Endodermal cell (in vitro differentiated cells): ENCODE data around the gene DIP2B. TPM values are rescaled to one million over a fixed set of nuclear protein-coding genes. Genes with fewer than 3 reads are reported as not detected.
"Not testable (repeated sequence)": the region's sequence is repeated elsewhere in the genome, so short reads cannot be mapped to it uniquely, and the experiment has no call there.

Source experiments
- DNase-seq: peaks from one replicate; pipeline ENCODE4 v3.0.0-alpha.2; 2017
- H3K27ac ChIP-seq: 2 replicates; pipeline ENCODE4 v1.5.1; 2013; ENCODE audit warnings: mild to moderate bottlenecking, low read depth, low read length, moderate library complexity
- H3K27me3 ChIP-seq: 2 replicates; pipeline ENCODE4 v1.6.1; 2013; ENCODE audit warnings: mild to moderate bottlenecking, low read length, moderate library complexity; ENCODE audit not compliant: insufficient read depth, control insufficient read depth, poor library complexity, severe bottlenecking
- H3K36me3 ChIP-seq: 2 replicates; pipeline ENCODE4 v1.7.0; 2013; ENCODE audit warnings: mild to moderate bottlenecking, low read length, moderate library complexity; ENCODE audit not compliant: control insufficient read depth, insufficient read depth
- H3K4me1 ChIP-seq: one replicate; pipeline ENCODE4 v1.7.0; 2013; ENCODE audit warnings: low read length; ENCODE audit not compliant: control insufficient read depth, insufficient read depth
- H3K4me3 ChIP-seq: 2 replicates; pipeline ENCODE4 v1.5.1; 2013; ENCODE audit warnings: mild to moderate bottlenecking, low read length, moderate library complexity
- H3K9ac ChIP-seq: 2 replicates; pipeline ENCODE4 v1.6.1; 2013; ENCODE audit warnings: mild to moderate bottlenecking, low read length, moderate library complexity; ENCODE audit not compliant: poor library complexity, severe bottlenecking; ENCODE audit errors: extremely low read depth
- H3K9me3 ChIP-seq: 2 replicates; pipeline ENCODE4 v1.6.1; 2013; ENCODE audit warnings: mild to moderate bottlenecking, low read length, moderate library complexity; ENCODE audit not compliant: control insufficient read depth
- H3K27ac Mint-ChIP-seq: 2 replicates; pipeline ENCODE4 v1.8.0; 2020; ENCODE audit warnings: mixed read lengths
- H3K27me3 Mint-ChIP-seq: 2 replicates; pipeline ENCODE4 v1.8.0; 2021; ENCODE audit warnings: mild to moderate bottlenecking, mixed read lengths; ENCODE audit not compliant: insufficient read depth
- H3K36me3 Mint-ChIP-seq: 2 replicates; pipeline ENCODE4 v1.8.0; 2020; ENCODE audit warnings: low read depth, mixed read lengths
- H3K4me1 Mint-ChIP-seq: 2 replicates; pipeline ENCODE4 v1.8.0; 2020; ENCODE audit warnings: mixed read lengths
- H3K4me3 Mint-ChIP-seq: 2 replicates; pipeline ENCODE4 v1.8.0; 2020; ENCODE audit warnings: mild to moderate bottlenecking, moderate library complexity, mixed read lengths
- H3K9me3 Mint-ChIP-seq: 2 replicates; pipeline ENCODE4 v1.8.0; 2020; ENCODE audit warnings: mild to moderate bottlenecking, mixed read lengths
- WGBS, 2 experiments: methylation state at CpG; one replicate each; pipeline versions ENCODE4 v1.1.5 to v1.1.7; 2013; ENCODE audit warnings: missing lambda C conversion rate in 2 of 2, mixed read lengths in 1 of 2; ENCODE audit not compliant: insufficient coverage in 1 of 2, insufficient read length in 1 of 2; 5-methylcytosine and 5-hydroxymethylcytosine counted together
- total RNA-seq, 2 donors: library from RNA; stranded (reverse); fragmentation: NEBNext Ultra II Directional in 1 of 2; extraction: Animal tissue kit (Norgen Biotek cat#: 25700) in 1 of 2; gene quantifications; 2 replicates in 1 of 2; 3 replicates in 1 of 2; pipeline ENCODE4 v1.2.1, GENCODE V29; 2021
- TF ChIP-seq, protein P1 (sequence below): fragments of 200-600 bp; sonication (generic); conservative IDR thresholded peaks from 2 replicates; pipeline ENCODE4 v1.5.0; 2021; ENCODE audit warnings: antibody characterized with exemption, mild to moderate bottlenecking

The DIP2B gene
- total RNA-seq, 2 donors from 2014 or later, result 20.6 to 21.3 TPM

DNA sequence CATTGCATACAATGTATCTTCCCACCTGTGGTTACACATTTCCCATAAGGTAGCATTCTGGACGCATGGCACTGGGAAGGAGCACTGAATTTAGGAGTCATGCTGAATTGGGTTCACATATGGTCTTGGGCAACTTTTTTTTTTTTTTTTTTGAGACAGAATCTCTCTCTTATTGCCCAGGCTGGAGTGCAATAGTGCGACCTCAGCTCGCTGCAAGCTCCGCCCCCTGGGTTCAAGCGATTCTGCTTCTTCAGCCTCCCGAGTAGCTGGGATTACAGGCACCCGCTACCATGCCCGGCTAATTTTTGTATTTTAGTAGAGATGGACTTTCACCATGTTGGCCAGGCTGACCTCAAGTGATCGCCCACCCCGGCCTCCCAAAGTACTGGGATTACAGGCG is 13.3 kb downstream of the DIP2B start:
- H3K9me3 Mint-ChIP-seq, result no peaks in the 10 kb centered on the region

DNA sequence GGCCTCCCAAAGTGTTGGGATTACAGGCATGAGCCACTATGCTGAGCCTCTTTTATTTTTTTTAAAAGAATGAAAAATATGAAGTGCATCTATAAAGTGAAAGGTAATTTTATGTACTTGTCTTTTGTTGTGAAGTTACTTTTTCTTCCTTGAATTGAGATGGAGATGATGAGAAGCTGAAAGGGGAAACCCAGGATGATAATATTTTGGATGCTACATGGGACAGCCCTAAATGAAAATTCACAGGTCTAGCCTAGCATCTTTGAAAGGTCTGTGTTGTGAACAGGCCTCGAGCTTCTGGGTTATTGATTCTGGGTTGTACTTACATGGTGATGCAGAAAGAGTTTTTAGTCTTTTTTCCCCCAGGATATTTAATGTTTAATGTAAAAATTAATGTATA is 14.6 kb downstream of the DIP2B start:
- WGBS, 2 experiments, result 100% methylated on average over 1 of the region's 1 CpG
- DNase-seq, result no peak
- no peak overlapping the region for H3K4me3 ChIP-seq
- no peaks in the 10 kb centered on the region for H3K27me3 ChIP-seq
- no peaks in the 10 kb centered on the region for H3K9me3 Mint-ChIP-seq
- TF ChIP-seq, protein P1, sequence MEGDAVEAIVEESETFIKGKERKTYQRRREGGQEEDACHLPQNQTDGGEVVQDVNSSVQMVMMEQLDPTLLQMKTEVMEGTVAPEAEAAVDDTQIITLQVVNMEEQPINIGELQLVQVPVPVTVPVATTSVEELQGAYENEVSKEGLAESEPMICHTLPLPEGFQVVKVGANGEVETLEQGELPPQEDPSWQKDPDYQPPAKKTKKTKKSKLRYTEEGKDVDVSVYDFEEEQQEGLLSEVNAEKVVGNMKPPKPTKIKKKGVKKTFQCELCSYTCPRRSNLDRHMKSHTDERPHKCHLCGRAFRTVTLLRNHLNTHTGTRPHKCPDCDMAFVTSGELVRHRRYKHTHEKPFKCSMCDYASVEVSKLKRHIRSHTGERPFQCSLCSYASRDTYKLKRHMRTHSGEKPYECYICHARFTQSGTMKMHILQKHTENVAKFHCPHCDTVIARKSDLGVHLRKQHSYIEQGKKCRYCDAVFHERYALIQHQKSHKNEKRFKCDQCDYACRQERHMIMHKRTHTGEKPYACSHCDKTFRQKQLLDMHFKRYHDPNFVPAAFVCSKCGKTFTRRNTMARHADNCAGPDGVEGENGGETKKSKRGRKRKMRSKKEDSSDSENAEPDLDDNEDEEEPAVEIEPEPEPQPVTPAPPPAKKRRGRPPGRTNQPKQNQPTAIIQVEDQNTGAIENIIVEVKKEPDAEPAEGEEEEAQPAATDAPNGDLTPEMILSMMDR, result no peak
- no peak overlapping the region for H3K27ac Mint-ChIP-seq
- H3K27ac ChIP-seq, result no peak overlapping the region
- H3K9ac ChIP-seq, result no peak overlapping the region
- H3K4me3 Mint-ChIP-seq, result no peak overlapping the region
- peaks cover 9% of the 10 kb centered on the region for H3K4me1 Mint-ChIP-seq
- H3K9me3 ChIP-seq, result peaks cover 8% of the 10 kb centered on the region
- H3K27me3 Mint-ChIP-seq, result no peaks in the 10 kb centered on the region
- no peaks in the 10 kb centered on the region for H3K4me1 ChIP-seq
- H3K36me3 ChIP-seq, result peaks cover 4% of the 10 kb centered on the region
- peaks cover 4% of the 10 kb centered on the region for H3K36me3 Mint-ChIP-seq

More for the DNA sequence above, 13.3 kb downstream of the DIP2B start:
- no peak overlapping the region for H3K27ac ChIP-seq
- Mint-ChIP-seq H3K4me1 (peaks cover 11% of the 10 kb centered on the region), H3K36me3 (peaks cover 4% of the 10 kb centered on the region), H3K27ac (no peak overlapping the region), H3K4me3 (no peak overlapping the region), H3K27me3 (no peaks in the 10 kb centered on the region)
- no peaks in the 10 kb centered on the region for H3K4me1 ChIP-seq
- H3K36me3 ChIP-seq, result peaks cover 4% of the 10 kb centered on the region
- WGBS, 2 experiments, result 92 to 99% methylated on average over 10 to 11 of the region's 11 CpGs
- H3K9ac ChIP-seq, result no peak overlapping the region
- H3K9me3 ChIP-seq, result peaks cover 8% of the 10 kb centered on the region
- no peaks in the 10 kb centered on the region for H3K27me3 ChIP-seq
- no peak for DNase-seq
- no peak overlapping the region for H3K4me3 ChIP-seq
- TF ChIP-seq, protein P1, result no peak

DNA sequence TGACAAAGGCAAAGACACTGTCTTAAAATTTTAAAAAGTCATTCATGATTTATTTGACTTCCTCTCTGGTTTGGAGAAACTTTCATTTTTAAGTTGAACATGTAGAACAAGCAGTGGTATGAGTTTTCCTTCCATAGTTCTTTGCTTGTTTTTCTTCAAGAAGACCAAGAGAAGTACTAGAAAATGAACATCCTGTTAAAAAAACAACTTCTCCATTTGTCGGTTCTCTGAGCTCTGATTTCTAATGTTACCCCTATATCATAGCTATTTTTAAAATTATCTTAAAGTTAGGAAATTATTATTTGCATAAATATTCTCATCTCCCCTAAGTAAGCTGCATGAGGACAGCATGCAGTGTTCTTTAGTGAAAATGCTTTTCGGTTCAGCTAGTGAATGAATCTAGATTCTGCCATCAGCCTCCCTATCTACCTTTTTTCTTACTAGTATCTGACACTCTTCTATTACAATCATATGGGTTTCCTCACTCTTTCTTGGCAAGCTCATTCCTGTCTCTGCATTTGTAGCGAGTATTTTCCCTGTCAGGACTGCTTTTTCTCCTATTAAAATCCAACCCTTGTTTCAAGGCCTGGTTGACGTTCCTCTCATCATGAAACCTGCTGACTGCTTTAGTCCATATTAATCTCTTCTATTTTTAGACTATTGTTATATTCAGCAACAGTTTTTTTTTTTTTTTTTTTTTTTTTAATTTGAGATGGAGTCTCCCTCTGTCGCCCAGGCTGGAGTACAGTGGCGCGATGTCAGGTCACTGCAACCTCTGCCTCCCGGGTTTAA is 15.8 kb downstream of the DIP2B start:
- TF ChIP-seq, protein P1, result no peak
- H3K4me3 Mint-ChIP-seq, result no peak overlapping the region
- H3K36me3 ChIP-seq, result peaks cover 4% of the 10 kb centered on the region
- H3K9ac ChIP-seq, result no peak overlapping the region
- peaks cover under 1% of the 10 kb centered on the region for H3K4me1 Mint-ChIP-seq
- no peak overlapping the region for H3K27ac Mint-ChIP-seq
- DNase-seq, result no peak
- H3K9me3 Mint-ChIP-seq, result no peaks in the 10 kb centered on the region
- H3K27me3 ChIP-seq, result no peaks in the 10 kb centered on the region
- no peaks in the 10 kb centered on the region for H3K4me1 ChIP-seq
- H3K27me3 Mint-ChIP-seq, result no peaks in the 10 kb centered on the region
- 92 to 98% methylated on average over 2 to 7 of the region's 8 CpGs for WGBS, 2 experiments
- no peak overlapping the region for H3K4me3 ChIP-seq
- H3K9me3 ChIP-seq, result peaks cover 8% of the 10 kb centered on the region
- H3K27ac ChIP-seq, result no peak overlapping the region
- peaks cover 5% of the 10 kb centered on the region for H3K36me3 Mint-ChIP-seq

DNA sequence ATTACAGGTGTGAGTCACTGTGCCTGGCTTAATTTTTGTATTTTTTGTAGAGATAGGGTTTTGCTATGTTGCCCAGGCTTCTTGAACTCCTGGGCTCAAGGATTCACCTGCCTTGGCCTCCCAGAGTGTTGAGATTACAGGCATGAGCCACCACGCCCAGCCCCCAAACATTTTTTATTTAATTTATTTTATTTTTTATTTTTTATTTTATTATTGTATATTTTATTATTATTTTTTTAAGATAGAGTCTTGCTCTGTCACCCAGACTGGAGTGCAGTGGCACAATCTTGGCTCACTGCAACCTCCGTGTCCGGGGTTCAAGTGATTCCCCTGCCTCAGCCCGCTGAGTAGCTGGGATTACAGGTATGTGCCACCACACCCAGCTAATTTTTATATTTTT is 17.0 kb downstream of the DIP2B start:
- not testable (repeated sequence) for H3K27ac Mint-ChIP-seq, H3K27me3 Mint-ChIP-seq, H3K9ac ChIP-seq, H3K27me3 ChIP-seq, DNase-seq, H3K4me1 ChIP-seq, H3K9me3 ChIP-seq, H3K4me3 Mint-ChIP-seq, H3K36me3 Mint-ChIP-seq, H3K27ac ChIP-seq, H3K9me3 Mint-ChIP-seq, H3K4me1 Mint-ChIP-seq, H3K4me3 ChIP-seq, H3K36me3 ChIP-seq
- 98 to 100% methylated on average over 3 of the region's 4 CpGs for WGBS, 2 experiments
